NCI-H748 (cell line): ENCODE data around the gene PRRT4.

Source experiments
- DNase-seq: peaks from one replicate; lab custom pipeline; 2025; ENCODE audit not compliant: unreplicated experiment; lab: John Stamatoyannopoulos, UW

Gene PRRT4

DNA sequence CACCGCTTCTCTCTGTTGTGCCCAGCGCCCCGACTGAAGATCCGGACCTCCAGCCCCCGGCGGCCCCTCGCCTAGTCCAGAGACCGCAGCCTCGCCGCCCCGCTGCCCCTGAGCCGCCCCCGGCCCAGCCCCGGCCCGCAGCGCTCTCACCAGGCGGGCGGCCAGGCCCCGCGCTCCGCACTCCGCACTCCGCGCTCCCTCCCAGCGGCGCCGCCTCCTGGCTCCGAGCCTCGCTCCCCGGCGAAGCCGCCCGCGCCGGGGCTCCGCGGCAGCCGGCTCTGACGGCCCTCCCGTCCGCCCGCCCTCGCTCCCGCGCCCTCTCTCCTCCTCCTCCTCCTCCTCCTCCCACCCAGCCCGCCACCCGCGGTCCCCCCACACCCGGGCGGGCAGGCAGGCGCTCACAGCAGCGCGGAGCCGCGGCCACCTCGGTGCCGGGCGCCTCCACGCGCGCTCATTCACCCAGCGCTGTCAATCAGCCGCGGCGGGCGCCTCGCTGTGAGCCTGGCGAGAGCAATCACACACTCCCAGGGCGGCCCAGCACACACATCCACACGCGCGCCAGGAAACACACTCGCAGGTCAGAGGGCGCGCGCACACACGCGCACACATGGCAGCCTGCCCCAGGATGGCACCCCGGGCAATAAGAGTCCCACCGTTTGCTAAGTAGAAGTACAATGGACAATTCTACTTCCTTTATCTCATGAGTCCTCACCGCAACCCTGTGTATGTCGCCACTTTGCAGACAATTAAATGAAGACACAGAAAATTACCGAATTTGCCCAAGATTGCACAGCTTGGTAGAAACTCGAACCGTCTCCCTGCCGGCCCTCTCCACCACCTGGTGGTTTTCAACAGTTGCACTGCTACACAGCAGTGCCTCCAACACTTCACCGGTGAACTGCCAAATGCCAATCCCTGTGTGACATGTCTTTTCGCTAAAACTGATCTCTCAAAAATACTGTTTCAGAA lies at the start of gene PRRT4:
PRRT4 (minus strand) TSS at position 280 of the 969 bp plus-strand sequence.
- peak; percentile 64 for DNase-seq

DNA sequence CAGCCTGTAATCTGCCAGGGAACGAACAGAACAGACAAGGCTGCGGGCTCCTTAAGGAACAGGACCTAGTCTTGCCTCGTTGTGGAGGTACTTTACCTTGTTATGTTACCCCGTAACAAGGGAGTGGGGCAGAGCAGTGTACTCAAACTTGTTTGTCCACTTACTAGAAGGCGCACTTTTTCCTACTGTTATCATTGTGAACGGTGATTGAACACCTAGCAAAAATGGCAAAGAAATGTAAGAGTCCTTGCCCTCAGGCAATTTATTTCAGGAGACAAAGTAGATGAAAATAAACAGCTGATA lies 48.9 kb upstream of the PRRT4 start:
- DNase-seq: no peak

GRCh38 chr7:128409596-128410450 lies 48.3 kb upstream of the PRRT4 start, which contains the start of gene IMPDH1:
Gene IMPDH1, minus strand, starts transcription at chr7:128409982. Its CDS starts 81 bp downstream, at chr7:128409901.
- DNase-seq: peak; percentile 89

GRCh38 chr7:128408709-128409595 lies 47.5 kb upstream of the PRRT4 start:
- peak; percentile 38 for DNase-seq

DNA sequence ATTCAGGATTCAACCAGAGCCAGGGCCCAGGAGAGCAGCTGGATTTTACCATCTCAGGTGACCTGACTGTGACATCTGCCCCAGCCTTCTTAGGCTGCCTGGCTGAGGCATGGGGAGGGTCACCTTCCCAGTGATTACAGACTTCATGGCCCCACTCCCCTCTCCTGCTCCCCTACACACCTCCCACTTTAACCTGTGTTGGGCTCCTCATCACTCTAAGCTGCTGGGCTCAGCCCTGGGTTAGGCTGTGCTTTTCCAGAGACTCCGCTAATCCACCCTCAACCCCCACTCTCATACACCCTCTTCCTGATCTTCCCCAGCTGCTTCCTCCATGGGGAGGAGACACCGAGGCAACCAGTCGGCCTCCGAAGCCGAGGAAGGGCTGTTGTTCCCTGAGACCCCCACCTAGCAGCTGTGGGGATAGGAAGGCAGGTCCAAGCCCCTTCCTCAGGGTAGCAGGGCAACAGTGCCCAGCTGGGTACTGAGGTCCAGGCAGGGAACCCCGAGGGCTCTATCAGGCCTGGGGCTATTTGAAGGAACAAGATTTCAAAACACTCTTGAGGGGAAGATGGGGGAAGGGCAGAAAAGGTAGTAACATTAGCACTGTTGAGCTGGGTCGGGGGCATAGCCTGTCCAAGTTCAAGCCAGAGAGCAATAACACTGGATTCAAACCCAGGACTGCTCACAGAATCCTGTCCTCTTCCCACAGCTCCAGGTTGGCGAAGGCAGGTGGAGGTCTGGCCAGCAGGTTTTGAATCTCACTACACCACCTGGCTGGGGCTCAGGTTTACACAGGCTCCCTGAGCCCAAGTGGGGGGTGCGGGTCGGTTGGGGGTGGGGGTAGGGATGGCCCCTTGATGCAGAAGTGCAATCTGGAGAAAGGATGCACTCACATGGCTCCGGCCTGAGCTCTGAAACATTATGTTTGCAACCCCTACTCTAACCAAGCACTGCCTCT lies 46.5 kb upstream of the PRRT4 start:
- no peak for DNase-seq

DNA sequence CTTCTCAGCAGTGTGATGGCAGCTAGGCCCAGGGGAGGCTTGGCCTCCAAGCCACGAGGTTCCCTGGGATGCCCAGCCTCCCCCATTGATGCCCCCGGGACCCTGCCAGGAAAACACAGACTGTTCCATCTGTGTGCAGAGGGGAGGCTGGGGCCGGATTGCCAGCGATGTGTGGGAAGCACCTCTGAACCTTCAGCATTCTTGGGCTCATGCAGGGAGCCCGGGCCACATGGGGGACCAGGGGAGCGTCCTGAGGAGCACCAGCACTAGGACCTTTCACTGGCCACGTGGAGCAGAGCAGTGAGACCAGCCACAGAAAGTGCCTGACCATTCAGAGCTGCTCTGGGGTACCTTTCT lies 45.7 kb upstream of the PRRT4 start:
- DNase-seq: no peak

DNA sequence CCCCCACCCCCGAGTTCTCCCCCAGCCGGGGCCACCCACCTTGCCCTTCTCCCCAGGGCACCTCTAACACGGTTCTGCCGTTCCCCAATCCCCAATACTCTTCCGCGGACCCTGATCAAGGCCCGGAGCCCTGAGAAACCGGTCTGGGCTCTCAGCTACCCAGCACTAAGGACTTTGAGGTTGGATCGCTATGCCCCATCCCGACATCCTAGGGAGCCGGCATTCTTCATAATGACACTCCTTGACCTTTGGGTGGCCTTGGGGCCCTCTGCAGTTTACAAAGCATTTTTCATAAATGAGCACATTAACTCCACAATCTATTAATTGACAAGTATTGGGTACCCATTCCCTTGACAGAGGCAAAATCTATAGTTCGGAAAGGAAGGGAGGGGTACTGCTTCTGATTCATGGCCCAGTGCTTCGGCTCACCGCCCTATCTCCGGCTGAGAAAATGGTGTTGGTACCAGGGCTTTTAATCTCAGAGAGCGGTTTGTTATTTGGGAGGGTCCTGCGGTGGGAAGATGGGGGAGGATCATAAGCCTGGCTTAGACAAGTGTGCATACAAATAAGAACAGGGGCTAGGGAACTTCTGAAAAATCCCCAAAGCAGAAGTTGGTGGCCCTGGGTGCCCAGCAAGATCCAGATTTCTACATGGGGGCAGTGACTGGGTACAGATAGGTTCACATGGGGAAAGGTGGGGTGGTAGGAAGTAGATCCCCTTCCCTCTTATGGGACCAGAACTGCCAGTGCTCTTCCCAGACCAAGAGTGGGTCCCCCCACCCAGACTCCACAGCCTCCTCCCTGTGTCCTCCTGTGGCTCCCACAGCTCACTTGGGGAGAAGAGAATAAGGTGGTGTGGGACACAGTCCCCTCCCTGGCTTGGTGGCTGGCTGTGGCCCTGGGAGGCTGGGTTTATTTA lies 45.1 kb upstream of the PRRT4 start:
- DNase-seq: peak; percentile 35

DNA sequence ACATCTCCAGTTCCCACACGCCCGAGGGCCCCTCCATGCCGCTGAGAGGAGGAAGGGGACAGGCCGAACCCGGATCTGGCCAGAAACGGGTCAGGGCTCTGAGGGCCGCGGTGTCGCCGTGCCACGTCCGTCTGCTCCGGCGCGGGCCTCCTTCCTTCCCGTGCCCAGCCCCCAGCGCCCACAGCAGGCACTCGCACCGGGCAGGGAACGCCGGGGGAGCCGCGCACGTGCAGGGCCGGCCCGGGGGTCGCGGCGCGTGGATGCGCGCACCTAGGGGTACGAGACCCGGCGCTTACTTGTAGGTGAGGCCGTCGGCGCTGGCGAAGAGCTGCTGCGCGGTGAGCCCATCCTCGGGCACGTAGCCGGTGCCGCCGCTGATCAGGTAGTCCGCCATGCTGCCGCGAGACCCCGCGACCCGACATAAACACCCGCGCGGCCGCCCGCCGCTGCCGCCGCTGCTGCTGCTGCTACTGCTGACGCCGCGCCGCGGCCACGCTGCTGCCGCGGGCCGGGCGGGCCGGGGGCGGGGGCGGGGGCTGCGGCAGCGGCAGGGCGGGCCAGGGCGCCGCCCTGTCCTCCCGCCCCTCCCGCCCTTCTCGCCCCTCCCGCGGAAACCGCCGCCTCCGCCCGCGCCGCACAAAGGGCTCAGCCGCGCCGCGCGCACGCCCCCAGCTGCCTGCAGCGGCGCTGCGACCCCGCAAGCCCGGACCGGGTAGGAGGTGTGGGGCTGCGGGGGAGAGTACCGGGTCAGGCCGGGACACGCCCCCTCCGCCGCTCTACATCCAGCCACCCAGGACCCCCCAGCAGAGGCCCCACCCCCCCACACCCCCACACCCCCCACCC lies 44.2 kb upstream of the PRRT4 start:
- DNase-seq: peak; percentile 69

DNA sequence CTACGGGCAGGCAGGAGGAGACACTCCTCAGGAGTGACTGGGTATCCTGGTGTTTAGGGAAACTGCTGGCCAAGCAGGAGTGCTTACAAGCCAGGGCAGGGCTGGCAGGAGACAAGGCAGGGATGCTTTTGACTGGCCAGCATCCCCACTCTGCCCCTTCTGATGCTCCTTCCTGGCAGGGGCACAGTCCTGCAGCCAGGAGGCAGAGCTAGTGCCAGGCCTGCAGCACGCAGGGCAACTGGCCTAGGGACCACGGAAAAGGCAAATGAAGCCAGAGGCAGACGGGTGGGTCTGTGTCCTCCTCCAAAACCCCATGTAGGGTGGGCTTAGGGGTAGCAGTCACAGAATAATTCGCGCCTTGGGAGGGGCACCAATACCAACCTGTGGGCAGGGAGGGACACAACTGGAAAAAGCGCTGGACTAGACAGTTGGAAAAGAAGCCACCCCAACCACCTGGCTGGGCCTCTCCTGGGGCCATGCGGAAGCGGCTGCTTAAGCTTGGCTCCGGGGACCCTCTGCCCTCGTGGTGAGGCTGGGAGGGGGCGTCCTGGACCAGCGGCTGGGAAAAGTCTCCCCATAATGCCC lies 43.5 kb upstream of the PRRT4 start:
- peak; percentile 47 for DNase-seq

- peak; percentile 13 for DNase-seq
Measured at GRCh38 chr7:128404143-128404681, 42.7 kb upstream of the PRRT4 start.

DNA sequence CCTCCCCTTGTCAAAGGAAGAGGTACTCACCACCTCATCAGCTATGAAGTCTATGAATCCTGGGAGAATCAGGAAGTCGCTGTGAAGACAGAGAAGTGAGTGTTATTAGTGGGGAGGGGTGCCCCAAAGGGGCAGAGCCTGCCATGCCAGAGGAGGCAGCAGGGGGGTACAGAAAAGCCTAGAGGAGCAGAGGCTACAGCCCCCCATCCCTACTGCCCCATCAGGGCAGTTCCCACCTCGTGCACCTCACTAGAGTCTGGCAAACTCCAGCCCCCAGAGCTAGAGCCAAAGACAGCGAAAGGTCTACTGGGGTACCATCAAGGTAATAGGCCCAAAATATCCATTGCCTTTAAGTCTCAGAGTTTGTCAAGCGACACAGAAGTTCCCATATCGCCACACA lies 42.2 kb upstream of the PRRT4 start:
- DNase-seq: no peak

GRCh38 chr7:128402356-128402755 lies 40.9 kb upstream of the PRRT4 start:
- no peak for DNase-seq

GRCh38 chr7:128400566-128400965 lies 39.1 kb upstream of the PRRT4 start:
- no peak for DNase-seq

- no peak for DNase-seq
Measured at GRCh38 chr7:128399991-128400390, 38.5 kb upstream of the PRRT4 start.

DNA sequence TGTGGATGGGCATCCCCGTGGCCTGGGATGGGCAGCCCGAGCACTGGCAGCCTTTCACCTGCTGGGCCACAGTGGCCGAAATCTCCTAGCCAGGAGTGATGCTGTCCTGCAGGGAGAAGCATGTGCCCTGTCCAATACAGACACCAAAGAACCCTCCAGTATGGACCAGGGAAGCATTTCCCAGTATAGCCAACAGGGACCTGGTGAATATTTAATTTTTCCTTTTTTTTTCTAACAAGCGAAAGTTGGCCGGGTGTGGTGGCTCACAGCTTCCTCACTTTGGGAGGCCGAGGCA lies 37.3 kb upstream of the PRRT4 start:
- no peak for DNase-seq

GRCh38 chr7:128398016-128398840 lies 36.7 kb upstream of the PRRT4 start:
- DNase-seq: peak; percentile 46

DNA sequence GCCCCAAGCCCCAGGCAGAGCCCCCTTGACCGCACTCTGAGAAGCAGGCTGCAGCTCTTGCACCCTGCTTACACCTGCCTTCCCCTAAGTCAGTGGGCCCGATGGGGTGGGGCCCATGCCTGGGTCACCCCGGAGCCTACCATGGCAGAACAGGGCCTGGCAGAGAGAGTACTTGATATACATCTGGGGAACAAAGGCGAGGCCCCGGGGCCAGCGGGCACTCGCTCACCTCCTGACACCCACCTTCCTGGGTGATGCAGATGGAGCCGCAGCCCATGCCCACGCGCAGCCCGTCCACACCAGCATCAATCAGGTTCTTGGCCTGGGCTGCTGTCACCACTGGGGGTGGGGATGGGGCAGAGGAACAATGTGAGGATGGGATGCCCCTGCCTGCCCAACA lies 34.9 kb upstream of the PRRT4 start:
- no peak for DNase-seq
